ENCODE results near the gene ACTR10.

Gene ACTR10

DNA sequence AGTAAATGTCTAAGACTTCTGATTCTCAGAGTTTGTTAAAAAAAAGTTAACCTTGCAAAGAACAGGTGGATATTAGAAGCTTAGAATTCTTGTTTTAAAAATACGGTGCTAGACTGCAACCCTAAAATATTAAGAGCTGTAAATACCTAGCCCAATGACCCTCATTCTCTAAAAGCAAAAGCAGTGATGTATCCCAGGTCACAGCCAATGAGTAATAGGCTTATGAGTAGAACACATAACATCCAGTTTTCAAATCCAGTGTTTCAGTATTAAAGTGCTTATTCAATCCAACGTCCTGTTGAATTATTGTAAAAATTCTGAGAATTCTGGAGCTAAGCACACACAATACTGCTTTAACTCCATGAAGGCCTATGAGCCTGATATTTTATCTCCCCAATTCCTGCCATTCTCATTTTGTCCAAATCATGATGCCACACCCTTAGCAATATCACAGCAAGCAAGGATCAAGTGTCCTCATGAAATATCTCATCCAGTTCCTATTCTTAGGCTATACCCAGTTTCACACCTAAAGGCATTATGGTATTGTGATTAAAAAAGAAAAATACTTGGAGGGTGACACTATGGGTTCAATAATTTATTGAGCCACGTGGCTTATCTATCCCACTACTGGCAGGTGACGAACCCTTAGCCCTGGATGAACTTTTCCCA, 83.1 kb downstream of the ACTR10 start:
- DNase-seq: no peak

DNA sequence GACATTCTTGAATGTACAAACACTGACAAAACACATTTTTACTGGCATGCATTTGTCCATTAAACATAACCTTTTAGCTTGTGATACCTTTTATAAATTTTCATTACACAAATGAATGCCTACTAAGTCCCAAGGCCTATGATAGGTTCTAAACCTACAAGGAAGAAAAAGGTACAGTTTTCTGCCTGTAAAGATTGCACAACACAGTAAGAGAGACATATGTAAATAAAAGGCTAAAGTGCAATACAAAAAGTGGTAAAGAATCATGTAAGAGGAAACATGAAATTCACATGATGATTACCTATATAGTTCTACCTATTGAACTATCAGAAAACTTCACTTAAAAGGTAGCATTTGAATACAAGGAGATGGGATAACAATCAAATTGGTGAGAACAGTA, 83.8 kb downstream of the ACTR10 start:
- no peak for DNase-seq

DNA sequence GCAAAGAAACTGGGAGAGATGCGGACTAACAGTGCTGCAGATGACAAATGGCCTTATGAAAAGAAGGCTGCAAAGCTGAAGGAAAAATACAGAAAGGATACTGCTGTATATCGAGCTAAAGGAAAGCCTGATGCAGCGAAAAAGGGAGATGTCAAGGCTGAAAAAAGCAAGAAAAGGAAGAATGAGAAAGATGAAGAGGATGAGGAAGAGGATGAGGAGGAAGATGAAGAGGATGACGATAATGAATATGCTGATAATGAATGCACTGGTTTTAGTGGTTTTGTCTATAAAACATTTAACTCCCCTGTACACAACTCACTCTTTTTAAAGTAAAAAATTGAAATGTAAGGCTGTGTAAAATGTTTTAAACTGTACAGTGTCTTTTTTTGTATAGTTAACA, 85.2 kb downstream of the ACTR10 start:
- DNase-seq: no peak
